Parathyroid adenoma (tissue), 2 donors: ENCODE data around the gene FRMD1.

ENCODE experiments used
- H2AFZ ChIP-seq: fragments of 300-600 bp; sonication (generic); one replicate; pipeline ENCODE4 v1.7.0; 2017; ENCODE audit warnings: antibody characterized with exemption, mild to moderate bottlenecking
- H3K27ac ChIP-seq: fragments of 300-600 bp; sonication (generic); one replicate; pipeline ENCODE4 v1.7.0; 2017
- H3K27me3 ChIP-seq: fragments of 300-600 bp; sonication (generic); one replicate; pipeline ENCODE4 v1.7.0; 2017; ENCODE audit warnings: low read length; ENCODE audit not compliant: control insufficient read depth, insufficient read depth
- H3K36me3 ChIP-seq: fragments of 300-600 bp; sonication (generic); one replicate; pipeline ENCODE4 v1.7.0; 2017; ENCODE audit warnings: low read length; ENCODE audit not compliant: control insufficient read depth, insufficient read depth
- H3K4me1 ChIP-seq: fragments of 300-600 bp; sonication (generic); one replicate; pipeline ENCODE4 v1.7.0; 2017; ENCODE audit warnings: control low read depth
- H3K4me2 ChIP-seq: fragments of 300-600 bp; sonication (generic); one replicate; pipeline ENCODE4 v1.7.0; 2017; ENCODE audit warnings: low read length
- H3K4me3 ChIP-seq: fragments of 300-600 bp; sonication (generic); one replicate; pipeline ENCODE4 v1.7.0; 2017; ENCODE audit warnings: low read depth, low read length
- H3K79me2 ChIP-seq: fragments of 300-600 bp; sonication (generic); one replicate; pipeline ENCODE4 v1.7.0; 2017; ENCODE audit warnings: control low read depth
- H3K9ac ChIP-seq: fragments of 300-600 bp; sonication (generic); one replicate; pipeline ENCODE4 v1.7.0; 2017; ENCODE audit warnings: mild to moderate bottlenecking
- H3K9me3 ChIP-seq: fragments of 300-600 bp; sonication (generic); one replicate; pipeline ENCODE4 v1.7.0; 2017; ENCODE audit warnings: low read length; ENCODE audit not compliant: control insufficient read depth
- CTCF ChIP-seq: fragments of 300-600 bp; sonication (generic); IDR thresholded peaks from one replicate; pipeline ENCODE4 v1.7.0; 2017; ENCODE audit warnings: antibody characterized with exemption, mild to moderate bottlenecking
- donor health status: primary hyperparathyroidism.

Gene FRMD1

DNA sequence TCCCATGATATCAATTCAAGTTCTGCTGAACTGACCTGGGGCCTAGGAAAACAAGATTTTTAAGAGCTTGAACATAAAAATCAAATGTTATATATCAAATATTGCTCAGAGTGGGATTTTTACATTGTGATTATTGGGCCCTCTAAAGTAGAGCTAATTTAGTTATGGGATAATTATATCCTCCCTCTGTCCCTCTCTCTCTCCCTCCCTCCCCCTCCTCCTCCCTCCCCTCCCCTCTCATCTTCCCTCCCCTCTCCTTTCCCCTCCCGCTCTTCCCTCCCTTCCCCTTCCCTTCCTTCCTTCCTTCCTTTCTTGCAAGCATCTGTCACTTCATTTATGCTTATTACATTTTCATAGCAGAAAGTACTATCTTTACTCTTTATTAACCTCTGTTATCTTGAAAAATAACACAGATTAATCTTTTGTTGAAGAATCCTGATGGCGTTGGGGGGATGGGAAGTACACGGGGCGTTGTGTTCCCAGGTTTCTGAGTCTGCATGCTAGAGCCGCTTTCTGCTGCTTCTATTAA lies 48.7 kb downstream of the FRMD1 start:
- TF ChIP-seq CTCF, result no peak
- no peaks in the 10 kb centered on the region for H3K9me3 ChIP-seq

DNA sequence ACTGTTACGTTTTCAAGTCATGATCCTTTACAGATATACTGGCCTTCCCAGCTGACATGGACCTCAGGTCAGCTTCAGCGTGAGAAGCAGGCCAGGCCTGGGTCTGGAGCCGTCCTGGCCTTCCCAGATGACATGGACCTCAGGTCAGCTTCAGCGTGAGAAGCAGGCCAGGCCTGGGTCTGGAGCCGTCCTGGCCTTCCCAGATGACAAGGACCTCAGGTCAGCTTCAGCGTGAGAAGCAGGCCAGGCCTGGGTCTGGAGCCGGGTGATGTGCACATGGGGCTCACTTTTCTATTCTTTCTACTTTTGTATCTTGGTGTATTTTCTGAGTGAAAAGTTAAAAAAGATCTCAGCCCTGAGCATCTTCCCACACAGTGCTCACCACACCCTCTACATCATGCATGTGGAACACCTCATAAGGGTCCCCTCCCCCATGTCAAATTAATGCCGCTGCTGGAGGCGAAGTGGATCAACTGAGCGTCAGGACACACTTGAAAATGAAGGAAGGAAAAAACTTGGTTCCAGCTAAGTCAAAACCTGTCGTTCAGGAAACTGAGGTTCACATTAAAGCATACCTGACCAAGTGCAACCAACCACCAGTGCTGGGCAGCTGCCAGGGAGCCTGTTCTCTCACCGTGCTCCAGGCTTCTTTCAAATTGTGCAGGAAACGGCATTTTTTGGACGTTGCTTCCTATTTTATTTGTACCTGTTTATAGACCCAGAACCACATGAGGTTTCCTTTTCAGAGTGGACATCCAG lies 49.4 kb downstream of the FRMD1 start:
- Histone ChIP-seq H3K27me3 (no peaks in the 10 kb centered on the region), H3K4me2 (no peak overlapping the region), H3K79me2 (no peaks in the 10 kb centered on the region), H3K9ac (no peak overlapping the region), H3K36me3 (no peaks in the 10 kb centered on the region), H2AFZ (no peak overlapping the region), H3K4me1 (no peaks in the 10 kb centered on the region), H3K4me3 (no peak overlapping the region), H3K9me3 (no peaks in the 10 kb centered on the region), H3K27ac (no peak overlapping the region)
- no peak for TF ChIP-seq CTCF

More for the DNA sequence above, 48.7 kb downstream of the FRMD1 start:
- no peaks in the 10 kb centered on the region for H3K79me2 ChIP-seq
- no peaks in the 10 kb centered on the region for H3K36me3 ChIP-seq
- no peaks in the 10 kb centered on the region for H3K4me1 ChIP-seq
- H3K4me2 ChIP-seq, result no peak overlapping the region
- no peak overlapping the region for H3K9ac ChIP-seq
- H3K4me3 ChIP-seq, result no peak overlapping the region
- H2AFZ ChIP-seq, result no peak overlapping the region
- H3K27ac ChIP-seq, result no peak overlapping the region
- no peaks in the 10 kb centered on the region for H3K27me3 ChIP-seq

- H3K36me3 ChIP-seq, result no peaks in the 10 kb centered on the region
- H3K27ac ChIP-seq, result no peak overlapping the region
- H3K27me3 ChIP-seq, result no peaks in the 10 kb centered on the region
- H3K9ac ChIP-seq, result no peak overlapping the region
- H3K4me2 ChIP-seq, result no peak overlapping the region
- no peaks in the 10 kb centered on the region for H3K9me3 ChIP-seq
- no peaks in the 10 kb centered on the region for H3K79me2 ChIP-seq
- H3K4me3 ChIP-seq, result no peak overlapping the region
- TF ChIP-seq CTCF, result no peak
- H2AFZ ChIP-seq, result no peak overlapping the region
- H3K4me1 ChIP-seq, result no peaks in the 10 kb centered on the region
Measured at GRCh38 chr6:168028181-168028580, 50.8 kb downstream of the FRMD1 start.

DNA sequence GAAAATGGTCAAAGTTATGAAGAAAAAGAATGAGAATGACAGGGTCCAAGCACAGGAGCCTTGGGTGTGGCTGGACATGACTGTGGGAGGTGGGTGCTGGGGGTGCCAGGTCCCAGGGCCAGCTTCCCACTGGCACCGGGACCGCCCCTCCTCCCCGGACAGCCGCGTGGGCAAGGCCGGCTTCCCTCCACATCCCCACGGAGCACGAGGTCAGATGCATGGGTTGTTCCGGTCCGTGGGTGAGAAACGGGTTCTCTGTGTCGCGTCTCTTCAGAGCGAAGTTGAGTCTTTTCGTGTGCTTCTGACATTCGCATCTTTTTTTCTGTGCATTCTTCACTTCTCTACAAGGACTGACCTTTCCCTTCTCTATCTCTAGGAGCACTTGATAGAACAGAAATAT lies 51.5 kb downstream of the FRMD1 start:
- Histone ChIP-seq H3K36me3 (no peaks in the 10 kb centered on the region), H3K79me2 (no peaks in the 10 kb centered on the region), H3K27ac (no peak overlapping the region), H3K4me1 (no peaks in the 10 kb centered on the region), H3K27me3 (no peaks in the 10 kb centered on the region), H3K4me3 (no peak overlapping the region), H3K9ac (no peak overlapping the region), H3K9me3 (no peaks in the 10 kb centered on the region), H2AFZ (no peak overlapping the region), H3K4me2 (no peak overlapping the region)
- no peak for TF ChIP-seq CTCF

- Histone ChIP-seq H3K27me3 (no peaks in the 10 kb centered on the region), H3K4me1 (no peaks in the 10 kb centered on the region), H3K27ac (no peak overlapping the region), H3K4me2 (no peak overlapping the region), H3K9ac (no peak overlapping the region), H2AFZ (no peak overlapping the region), H3K9me3 (no peaks in the 10 kb centered on the region), H3K4me3 (no peak overlapping the region), H3K79me2 (no peaks in the 10 kb centered on the region), H3K36me3 (no peaks in the 10 kb centered on the region)
- no peak for TF ChIP-seq CTCF
Measured at GRCh38 chr6:168026925-168027324, 52.1 kb downstream of the FRMD1 start.
